ENCODE data around the gene ROBO4.

DNA sequence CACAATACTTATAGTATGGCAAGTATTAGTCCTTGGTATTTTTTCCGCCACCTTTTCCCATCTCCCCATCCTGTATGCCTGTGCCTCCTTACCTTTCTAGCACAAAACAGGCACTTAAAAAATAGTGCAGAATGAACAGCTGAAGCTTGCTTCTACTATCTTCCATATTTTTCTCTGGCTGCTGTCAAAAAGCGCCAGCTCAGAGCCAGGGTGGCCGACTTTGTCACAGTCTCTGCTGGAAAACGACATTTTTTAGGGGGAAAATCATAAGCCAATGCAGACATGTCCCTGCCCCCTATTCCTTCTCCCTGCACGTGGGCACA lies 58.9 kb downstream of the ROBO4 start:
- TF ChIP-seq CTCF (IDR thresholded peaks at IDR 0.05) (no peak), POLR2A (IDR thresholded peaks at IDR 0.05) (no peak)

All from right lobe of liver (tissue), 4 donors.